ENCODE data around the gene MAP7. TPM values are rescaled to one million over a fixed set of nuclear protein-coding genes. Genes with fewer than 3 reads are reported as not detected.

MAP7 gene
- total and polyA plus RNA-seq, 2 of the 13 experiments (the other 11 are each of a cell fraction or from before 2014, with no cell fraction given) = 0.04 TPM; not detected in 1

DNA sequence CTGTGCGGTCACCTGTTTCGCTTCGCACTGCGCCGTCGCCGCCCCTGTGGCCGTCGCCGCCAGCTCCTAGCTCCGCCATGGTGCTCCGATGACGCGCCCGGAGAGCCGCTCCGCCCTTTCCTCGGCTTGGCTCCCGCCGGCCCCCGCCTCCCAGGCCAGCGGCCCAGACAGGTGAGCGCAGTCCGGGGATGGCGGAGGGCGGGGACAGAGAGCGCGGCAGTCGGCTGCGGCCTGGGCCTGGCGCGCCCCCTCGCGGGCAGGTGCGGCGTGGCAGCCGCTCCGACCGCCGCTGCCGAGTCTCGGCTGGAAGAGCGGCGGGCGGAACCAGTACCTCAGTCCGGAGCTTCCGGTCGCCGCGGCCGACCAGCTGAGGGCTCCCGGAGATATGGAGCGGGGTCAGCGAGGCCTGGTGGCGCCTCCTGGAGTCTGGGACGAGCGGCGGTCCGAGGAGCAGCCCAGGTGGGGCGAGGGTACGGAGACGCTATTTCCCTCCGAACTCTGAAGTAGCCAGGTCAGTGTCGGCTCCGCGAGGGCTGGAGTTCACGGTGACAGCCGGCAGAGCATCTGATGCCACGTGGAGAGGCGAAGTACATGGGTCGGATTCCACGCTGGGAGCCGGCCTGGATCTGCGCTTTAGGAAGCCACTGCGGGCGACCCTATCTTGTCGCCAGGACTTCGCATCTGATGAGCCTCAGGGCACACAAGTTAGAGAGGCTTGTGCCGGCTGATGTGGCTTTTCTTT, at the start of gene MAP7 (continued):
- no peak for TF ChIP-seq ASH2L (IDR thresholded peaks at IDR 0.05; ENCODE audit: insufficient read length, low read depth, low read length)
- TF ChIP-seq ZNF329 (CRISPR knock-in tag; IDR thresholded peaks at IDR 0.05; ENCODE audit: low read depth) = no peak
- no peak for TF ChIP-seq PITX1 (CRISPR knock-in tag; IDR thresholded peaks at IDR 0.05)
- TF ChIP-seq ATM (IDR thresholded peaks at IDR 0.05; ENCODE audit: borderline replicate concordance) = no peak
- TF ChIP-seq MAFF (IDR thresholded peaks at IDR 0.05; ENCODE audit: low read depth, low read length) = no peak
- no peak for TF ChIP-seq ZNF746 (CRISPR knock-in tag; IDR thresholded peaks at IDR 0.05)
- no peak for TF ChIP-seq POLR2A (IDR thresholded peaks at IDR 0.05; ENCODE audit: insufficient read depth in 1 of 2, low read depth in 2 of 2, low read length in 2 of 2)
- no peak for TF ChIP-seq SKI (IDR thresholded peaks at IDR 0.05; ENCODE audit: partially characterized antibody)
- TF ChIP-seq, protein P1, sequence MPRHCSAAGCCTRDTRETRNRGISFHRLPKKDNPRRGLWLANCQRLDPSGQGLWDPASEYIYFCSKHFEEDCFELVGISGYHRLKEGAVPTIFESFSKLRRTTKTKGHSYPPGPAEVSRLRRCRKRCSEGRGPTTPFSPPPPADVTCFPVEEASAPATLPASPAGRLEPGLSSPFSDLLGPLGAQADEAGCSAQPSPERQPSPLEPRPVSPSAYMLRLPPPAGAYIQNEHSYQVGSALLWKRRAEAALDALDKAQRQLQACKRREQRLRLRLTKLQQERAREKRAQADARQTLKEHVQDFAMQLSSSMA (CRISPR knock-in tag; IDR thresholded peaks at IDR 0.05) = no peak
- TF ChIP-seq MIER2 (CRISPR knock-in tag; IDR thresholded peaks at IDR 0.05) = no peak
- peak; percentile 6; the same call in 1 of the 2 replicates for TF ChIP-seq ZNF263 (CRISPR knock-in tag; IDR thresholded peaks at IDR 0.05)
- no peak for TF ChIP-seq PHF5A (CRISPR knock-in tag; IDR thresholded peaks at IDR 0.05; ENCODE audit: low read depth, unreplicated experiment)
- 0 out of 2 replicates have a peak, but pooled peaks have one; percentile 55 for TF ChIP-seq EED (CRISPR knock-in tag; IDR thresholded peaks at IDR 0.05)
- TF ChIP-seq FOXP1 (IDR thresholded peaks at IDR 0.05) = no peak
- no peak for TF ChIP-seq FOXP1 (CRISPR knock-in tag; IDR thresholded peaks at IDR 0.05)
- TF ChIP-seq, protein P2, sequence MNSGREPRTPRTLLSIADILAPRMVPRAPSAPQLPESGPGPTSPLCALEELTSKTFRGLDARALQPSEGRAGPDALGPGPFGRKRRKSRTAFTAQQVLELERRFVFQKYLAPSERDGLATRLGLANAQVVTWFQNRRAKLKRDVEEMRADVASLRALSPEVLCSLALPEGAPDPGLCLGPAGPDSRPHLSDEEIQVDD (CRISPR knock-in tag; IDR thresholded peaks at IDR 0.05; ENCODE audit: borderline replicate concordance) = 0 out of 2 replicates have a peak, but pooled peaks have one; percentile 33
- TF ChIP-seq TOPORS (CRISPR knock-in tag; IDR thresholded peaks at IDR 0.05) = no peak
- no peak for TF ChIP-seq ZNF232 (CRISPR knock-in tag; IDR thresholded peaks at IDR 0.05; ENCODE audit: borderline replicate concordance)
- TF ChIP-seq IRF9 (CRISPR knock-in tag; IDR thresholded peaks at IDR 0.05; ENCODE audit: borderline replicate concordance) = 0 out of 2 replicates have a peak, but pooled peaks have one; percentile 69
- no peak for TF ChIP-seq PHB2 (IDR thresholded peaks at IDR 0.05; ENCODE audit: partially characterized antibody)
- TF ChIP-seq MAX (IDR thresholded peaks at IDR 0.05) = peak; percentile 21; the same call in 1 of the 2 replicates
- TF ChIP-seq ATF7 (IDR thresholded peaks at IDR 0.05) = no peak
- TF ChIP-seq ATF7 (CRISPR knock-in tag; IDR thresholded peaks at IDR 0.05) = no peak
- no peak for TF ChIP-seq HOXA7 (CRISPR knock-in tag; IDR thresholded peaks at IDR 0.05)
- TF ChIP-seq ZNF766 (CRISPR knock-in tag; IDR thresholded peaks at IDR 0.05; ENCODE audit: borderline replicate concordance) = no peak
- TF ChIP-seq HNRNPH1 (optimal IDR thresholded peaks at IDR 0.05; ENCODE audit: low read depth, low read length) = no peak
- TF ChIP-seq ZSCAN9 (CRISPR knock-in tag; IDR thresholded peaks at IDR 0.05; ENCODE audit: borderline replicate concordance) = no peak
- no peak for TF ChIP-seq RBFOX2 (IDR thresholded peaks at IDR 0.05; ENCODE audit: low read depth, low read length)
- TF ChIP-seq, protein P3, sequence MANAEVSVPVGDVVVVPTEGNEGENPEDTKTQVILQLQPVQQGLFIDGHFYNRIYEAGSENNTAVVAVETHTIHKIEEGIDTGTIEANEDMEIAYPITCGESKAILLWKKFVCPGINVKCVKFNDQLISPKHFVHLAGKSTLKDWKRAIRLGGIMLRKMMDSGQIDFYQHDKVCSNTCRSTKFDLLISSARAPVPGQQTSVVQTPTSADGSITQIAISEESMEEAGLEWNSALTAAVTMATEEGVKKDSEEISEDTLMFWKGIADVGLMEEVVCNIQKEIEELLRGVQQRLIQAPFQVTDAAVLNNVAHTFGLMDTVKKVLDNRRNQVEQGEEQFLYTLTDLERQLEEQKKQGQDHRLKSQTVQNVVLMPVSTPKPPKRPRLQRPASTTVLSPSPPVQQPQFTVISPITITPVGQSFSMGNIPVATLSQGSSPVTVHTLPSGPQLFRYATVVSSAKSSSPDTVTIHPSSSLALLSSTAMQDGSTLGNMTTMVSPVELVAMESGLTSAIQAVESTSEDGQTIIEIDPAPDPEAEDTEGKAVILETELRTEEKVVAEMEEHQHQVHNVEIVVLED (CRISPR knock-in tag; IDR thresholded peaks at IDR 0.05; ENCODE audit: borderline replicate concordance) = no peak
- no peak for TF ChIP-seq YEATS2 (CRISPR knock-in tag; IDR thresholded peaks at IDR 0.05; ENCODE audit: borderline replicate concordance)

All from HepG2 (cell line).